ENCODE results near the gene FAM53A.

- TF ChIP-seq GATA3 (IDR thresholded peaks at IDR 0.05; ENCODE audit: low read depth, low read length) (no peak), GATA2 (IDR thresholded peaks at IDR 0.05; ENCODE audit: low read depth, low read length) (no peak)
Observed at GRCh38 chr4:1684506-1685234, 557 bp upstream of the FAM53A start.
